Activated CD4-positive, alpha-beta T cell treated with anti-CD3 and anti-CD28 coated beads, Interleukin-2, Interleukin-6, amounts not matched to agents 100 ng/mL and 50 ng/mL, durations not matched to agents 16 hours and 8 hours (primary cell): ENCODE data around the gene PITX1.

ENCODE experiments used
- DNase-seq: peaks from one replicate; pipeline ENCODE4 v3.0.0-alpha.2; 2020

Gene PITX1

DNA sequence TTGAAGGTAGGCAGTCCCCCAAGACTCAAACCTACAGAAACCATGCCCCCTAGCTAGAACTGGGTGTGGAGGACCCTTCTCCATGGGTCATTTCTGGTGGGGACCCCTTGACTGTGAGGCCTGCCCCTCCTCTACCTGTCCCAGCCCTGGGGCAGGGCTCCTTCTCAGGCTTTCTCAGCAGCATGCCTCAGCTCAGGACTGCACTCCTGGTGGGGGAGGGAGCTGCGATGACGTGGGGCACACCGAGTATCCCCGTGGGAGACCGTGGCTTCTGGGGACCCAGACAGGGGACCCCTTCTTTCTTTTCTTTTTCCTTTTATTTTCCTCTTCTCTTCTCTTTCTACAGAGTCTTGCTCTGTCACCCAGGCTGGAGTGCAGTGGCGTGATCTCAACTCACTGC, 27.0 kb upstream of the PITX1 start:
- no peak for DNase-seq

DNA sequence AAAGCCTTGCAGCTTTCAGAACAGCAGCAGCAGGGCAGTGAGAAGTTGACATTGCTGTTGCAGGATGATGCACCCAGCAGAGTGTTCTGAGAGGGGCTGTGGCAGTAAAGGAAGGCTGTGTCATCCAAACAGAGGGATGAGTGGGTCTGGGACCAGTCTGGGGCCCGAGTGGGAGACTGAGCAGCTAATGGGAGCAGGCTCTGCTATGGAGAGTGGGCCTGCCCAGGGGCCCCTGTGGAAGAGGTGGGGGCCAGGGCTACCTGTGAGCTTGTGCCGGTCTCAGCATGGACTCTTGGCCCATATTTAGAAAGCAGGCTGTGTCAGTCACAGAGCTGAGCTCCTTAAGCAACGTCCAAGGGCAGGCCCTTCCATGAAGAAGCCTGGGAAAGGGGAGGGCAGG, 26.0 kb upstream of the PITX1 start:
- DNase-seq = no peak

GRCh38 chr5:135059000-135059923, 25.2 kb upstream of the PITX1 start:
- no peak for DNase-seq

GRCh38 chr5:135058331-135058732, 24.3 kb upstream of the PITX1 start:
- DNase-seq = no peak

- no peak for DNase-seq
Measured at GRCh38 chr5:135057233-135057632, 23.2 kb upstream of the PITX1 start.

DNA sequence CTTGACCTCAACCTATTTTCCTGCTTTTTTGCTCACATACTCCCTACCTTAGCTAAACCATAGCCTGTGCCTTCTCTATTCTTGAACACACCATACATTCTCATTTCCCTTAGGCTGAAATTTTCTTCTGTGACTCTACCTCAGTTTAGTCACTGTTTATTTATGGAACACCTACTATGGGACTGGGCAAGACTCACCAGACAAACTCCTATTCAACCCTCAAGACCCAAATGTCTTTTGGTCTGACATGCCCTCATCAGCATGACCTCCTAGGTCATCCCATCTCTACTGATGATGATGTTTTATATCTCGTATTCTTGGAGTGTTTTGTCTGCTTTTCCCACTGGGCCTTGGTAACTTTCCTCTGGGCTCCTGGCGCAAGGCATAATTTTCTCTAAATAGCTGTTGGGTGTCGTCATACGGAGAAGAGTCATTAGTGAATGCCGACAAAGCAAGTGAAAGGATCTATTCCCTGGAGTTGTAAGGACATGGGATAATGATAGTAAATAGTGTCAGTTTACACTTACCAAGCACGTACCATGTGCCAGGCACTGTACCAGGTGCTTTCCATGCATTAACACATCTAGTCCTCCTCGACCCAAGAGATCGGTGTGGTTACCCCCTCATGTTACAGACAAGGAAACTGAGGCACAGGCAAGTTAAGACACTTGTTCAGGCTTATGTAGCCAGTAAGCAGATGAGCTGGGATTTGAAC, 22.4 kb upstream of the PITX1 start:
- DNase-seq = no peak

- no peak for DNase-seq
Measured at GRCh38 chr5:135055396-135055795, 21.4 kb upstream of the PITX1 start.

DNA sequence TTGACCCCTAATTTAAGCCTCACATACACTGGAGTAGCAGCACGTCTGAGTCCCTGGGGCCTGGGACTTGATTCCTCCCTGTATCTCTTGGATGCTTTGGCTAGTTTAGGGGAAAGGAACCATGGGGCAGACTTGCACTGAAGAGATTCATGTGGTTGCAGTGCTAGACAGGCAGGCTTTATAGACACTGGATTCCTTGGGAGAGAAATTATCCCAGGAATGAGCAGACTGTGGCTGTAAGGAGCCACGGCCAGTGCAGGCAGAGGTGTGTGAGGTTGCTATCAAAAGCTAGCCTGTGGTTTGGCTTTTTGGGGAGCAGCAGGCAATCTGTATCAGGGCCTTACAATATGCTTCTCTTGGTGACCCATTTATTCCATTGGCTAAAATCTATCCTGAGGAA, 20.5 kb upstream of the PITX1 start:
- DNase-seq = no peak

- no peak for DNase-seq
Measured at GRCh38 chr5:135053989-135054388, 20.0 kb upstream of the PITX1 start.

GRCh38 chr5:135053278-135053677, 19.2 kb upstream of the PITX1 start:
- no peak for DNase-seq

GRCh38 chr5:135052511-135053145, 18.6 kb upstream of the PITX1 start:
- DNase-seq = no peak

DNA sequence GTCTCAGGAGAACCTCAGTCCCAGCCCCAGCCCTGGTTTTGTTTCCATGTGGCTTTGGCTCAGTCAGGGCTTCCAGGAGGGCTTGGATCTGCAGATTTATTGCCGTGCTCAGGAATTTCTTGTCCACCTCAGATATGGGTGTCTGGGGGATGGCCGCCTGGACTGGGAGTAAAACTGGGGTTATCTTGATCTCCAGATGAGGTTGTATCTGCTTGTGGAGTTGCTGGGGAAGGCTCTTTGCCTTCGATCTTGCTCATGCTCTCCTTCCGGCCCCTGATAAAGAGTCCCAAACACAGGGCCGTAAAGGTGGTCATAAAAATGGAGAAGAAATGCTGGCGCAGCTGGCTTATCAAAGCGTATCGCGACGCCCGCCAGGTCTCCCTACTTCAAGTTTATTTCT, 17.8 kb upstream of the PITX1 start:
- DNase-seq = no peak

DNA sequence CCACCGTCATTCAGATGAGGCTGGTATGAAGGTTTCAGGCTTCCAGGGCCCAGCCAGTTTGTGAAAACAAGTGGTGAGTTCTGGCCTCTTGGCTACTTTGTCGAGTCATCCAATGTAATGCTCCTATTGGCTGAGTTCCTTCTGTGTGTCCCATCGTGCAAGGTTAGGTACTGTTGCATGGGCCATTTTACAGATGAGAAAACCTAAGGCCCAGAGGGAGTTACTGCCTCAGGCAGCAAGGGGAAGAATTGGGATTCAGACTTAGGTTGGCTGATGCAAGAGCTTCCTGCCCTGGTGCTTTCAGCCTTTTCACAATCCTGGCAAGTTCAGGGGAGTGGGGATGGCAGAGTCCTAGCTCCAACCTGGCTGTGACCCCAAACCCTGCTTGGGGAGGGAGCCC, 17.4 kb upstream of the PITX1 start:
- DNase-seq = no peak

DNA sequence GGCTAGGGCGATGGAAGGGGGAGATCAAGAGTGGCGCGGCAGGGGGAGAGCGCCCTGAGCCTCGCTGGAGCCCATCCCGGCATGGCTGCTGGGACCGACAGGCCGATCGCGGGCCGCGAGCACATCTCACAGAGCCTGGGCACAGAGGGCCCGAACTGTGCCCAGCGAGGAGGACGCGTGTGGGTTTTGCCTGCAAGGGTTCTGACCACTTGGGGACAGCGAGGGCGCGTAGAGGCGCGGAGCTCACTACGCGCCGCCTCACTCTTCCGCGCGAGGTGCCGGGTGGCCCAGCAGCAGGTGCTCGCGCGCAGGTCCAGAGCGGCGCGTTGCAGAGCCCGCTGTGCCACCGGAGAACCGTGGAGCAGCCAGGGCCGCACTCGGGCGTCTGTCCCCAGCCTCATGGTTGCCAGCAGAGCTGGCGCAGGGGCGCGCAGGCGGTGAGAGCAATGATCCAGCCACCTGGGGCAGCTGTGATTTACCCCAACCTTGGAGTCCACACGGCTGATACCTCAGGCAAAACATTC, 16.3 kb upstream of the PITX1 start:
- DNase-seq = no peak

DNA sequence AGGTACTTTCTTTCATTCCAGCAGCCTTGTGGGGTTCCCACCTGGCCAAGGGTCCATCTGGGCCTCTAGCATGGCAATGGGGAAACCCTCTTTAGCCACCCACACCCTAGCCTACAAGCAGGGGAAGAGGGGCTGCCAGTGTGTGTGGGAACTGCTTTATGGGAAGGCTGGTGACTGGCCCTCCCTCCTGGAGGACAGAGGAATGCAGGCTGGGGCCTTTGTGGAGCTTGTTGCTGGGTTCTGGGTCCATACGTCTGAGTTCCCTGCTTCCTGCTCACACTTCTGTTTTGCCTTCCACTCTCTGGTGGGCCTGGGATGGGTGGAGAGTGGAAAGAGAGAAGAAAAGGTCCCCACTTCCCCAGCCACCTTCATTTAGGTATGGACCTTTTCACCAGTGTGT, 14.9 kb upstream of the PITX1 start:
- no peak for DNase-seq

DNA sequence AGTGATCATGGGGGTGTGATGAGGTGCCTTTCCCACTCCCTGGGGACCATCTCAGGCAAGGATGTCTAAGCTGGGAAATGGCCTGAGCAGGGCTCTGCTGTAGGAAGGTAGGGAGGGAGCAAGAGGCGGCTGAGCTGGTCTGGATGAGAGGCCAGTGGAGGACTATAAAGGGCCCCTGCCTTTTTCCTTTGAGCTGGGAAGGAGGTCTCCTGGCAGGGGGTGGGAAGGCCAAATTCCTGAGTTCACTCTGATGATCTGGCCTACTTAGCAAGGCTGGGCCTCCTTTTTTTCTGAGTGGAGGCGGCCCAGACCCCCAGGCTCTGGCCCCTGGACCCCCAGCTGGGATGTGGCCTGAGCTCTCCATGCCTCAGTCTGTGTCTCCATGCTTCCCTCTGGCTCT, 14.3 kb upstream of the PITX1 start:
- DNase-seq = no peak

DNA sequence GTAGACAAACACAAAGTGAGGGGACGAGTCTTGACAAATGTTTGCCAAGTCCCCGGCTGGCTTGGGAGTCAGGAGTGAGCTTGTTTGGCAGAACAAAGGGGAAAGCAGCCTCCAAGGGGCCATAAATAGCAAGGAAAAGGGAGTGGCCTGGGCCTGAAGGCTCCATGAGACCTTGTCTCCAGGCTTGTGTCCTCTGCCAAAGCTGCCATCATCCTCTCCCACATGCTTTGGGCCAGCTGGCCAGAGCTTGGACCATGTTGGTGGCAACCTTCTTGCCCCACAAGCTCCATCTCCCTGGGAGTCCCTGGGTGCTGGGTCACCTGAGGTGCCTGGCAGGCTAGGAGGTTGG, 13.3 kb upstream of the PITX1 start:
- no peak for DNase-seq

- no peak for DNase-seq
Measured at GRCh38 chr5:135046661-135047346, 12.8 kb upstream of the PITX1 start.

GRCh38 chr5:135045488-135045887, 11.5 kb upstream of the PITX1 start:
- DNase-seq = no peak

- no peak for DNase-seq
Measured at GRCh38 chr5:135042595-135042994, 8.6 kb upstream of the PITX1 start.

- DNase-seq = no peak
Measured at GRCh38 chr5:135041726-135042125, 7.7 kb upstream of the PITX1 start.

DNA sequence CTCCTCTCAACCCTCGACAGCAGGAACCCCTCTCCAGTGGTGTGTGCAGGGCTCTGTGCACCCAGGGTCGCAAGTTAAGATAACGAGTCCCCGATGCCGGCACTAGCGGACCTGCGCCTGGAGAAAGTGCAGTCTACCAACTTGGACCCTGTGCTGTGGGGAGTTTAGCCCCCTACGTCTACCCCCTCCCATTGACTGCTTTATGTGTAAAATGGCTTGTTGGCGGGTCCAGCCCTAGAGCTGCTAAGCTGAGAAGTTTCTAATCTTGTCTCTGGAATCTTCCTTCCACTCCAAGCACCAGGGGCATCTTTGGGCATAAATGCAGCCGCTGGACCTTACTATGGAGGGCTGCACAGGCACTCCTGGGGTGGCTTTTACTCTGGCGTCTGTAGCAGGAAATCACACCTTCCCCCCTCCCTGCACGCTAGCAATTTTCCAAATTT, 7.1 kb upstream of the PITX1 start:
- no peak for DNase-seq
